H1 (cell line): ENCODE measurements around the gene CDH11. TPM values are rescaled to one million over a fixed set of nuclear protein-coding genes. Genes with fewer than 3 reads are reported as not detected.

Experiments used
- CTCF ChIA-PET: fragments of 300-600 bp; sonication (Branson Sonifier 250); formaldehyde crosslinking; loops from one replicate; lab custom pipeline; 2021; ENCODE audit not compliant: partially characterized antibody; lab: Charles Lee
- POLR2A ChIA-PET: fragments of 300-600 bp; sonication (Branson Sonifier 250); formaldehyde crosslinking; loops from one replicate; lab custom pipeline; 2021; ENCODE audit warnings: inconsistent platforms; ENCODE audit not compliant: partially characterized antibody; lab: Charles Lee
- DNase-seq, 2 experiments: peaks; one replicate each; pipeline versions ENCODE4 v3.0.0 to v3.0.0-alpha.2; 2010 to 2022; ENCODE audit warnings: low spot score in 2 of 2, low read depth in 1 of 2, mixed read lengths in 1 of 2
- FAIRE-seq: peaks from 2 replicates; lab custom pipeline; 2011; peaks lifted over from hg19 to GRCh38; lab: Jason Lieb, UNC
- H2AFZ ChIP-seq: 2 replicates; pipeline ENCODE4 v1.8.1; 2012; ENCODE audit warnings: low read length, inconsistent platforms
- H2AK5ac ChIP-seq: 2 replicates; pipeline ENCODE4 v1.6.1; 2013; ENCODE audit warnings: low read depth, low read length
- H2BK120ac ChIP-seq: replicated peaks from 2 replicates; pipeline ENCODE3; 2013; ENCODE audit warnings: low read depth, low read length, inconsistent platforms
- H2BK12ac ChIP-seq: 2 replicates; pipeline ENCODE4 v1.6.1; 2013; ENCODE audit warnings: low read depth, low read length
- H2BK15ac ChIP-seq: 2 replicates; pipeline ENCODE4 v1.6.1; 2013; ENCODE audit warnings: low read length
- H2BK20ac ChIP-seq: 2 replicates; pipeline ENCODE4 v1.6.1; 2013; ENCODE audit warnings: low read length
- H2BK5ac ChIP-seq: 2 replicates; pipeline ENCODE4 v1.6.1; 2013; ENCODE audit warnings: low read depth, low read length
- H3K14ac ChIP-seq: 2 replicates; pipeline ENCODE4 v1.6.1; 2013; ENCODE audit warnings: inconsistent platforms; ENCODE audit not compliant: insufficient read length
- H3K18ac ChIP-seq: 2 replicates; pipeline ENCODE4 v1.6.1; 2013; ENCODE audit warnings: low read length; ENCODE audit errors: extremely low read depth
- H3K23ac ChIP-seq: 2 replicates; pipeline ENCODE4 v1.6.1; 2013; ENCODE audit warnings: inconsistent platforms; ENCODE audit not compliant: insufficient read length
- H3K23me2 ChIP-seq: 2 replicates; pipeline ENCODE4 v1.6.1; 2013; ENCODE audit warnings: low read depth, low read length
- H3K27ac ChIP-seq: 2 replicates; pipeline ENCODE4 v1.6.1; 2011; ENCODE audit warnings: low read depth, low read length, inconsistent platforms
- H3K27me3 ChIP-seq, 4 experiments: replicated peaks in 1 of 4; 1 replicate in 1 of 4; 2 replicates in 3 of 4; pipeline versions ENCODE4 v1.6.1 to v1.8.1; 2011 to 2013; ENCODE audit warnings: low read length in 3 of 4, mild to moderate bottlenecking in 3 of 4, inconsistent platforms in 2 of 4, mixed read lengths in 2 of 4, moderate library complexity in 1 of 4; ENCODE audit not compliant: control insufficient read depth in 3 of 4, insufficient read depth in 3 of 4; ENCODE audit errors: extremely low read depth in 1 of 4
- H3K36me3 ChIP-seq, 4 experiments: 2 replicates each; pipeline versions ENCODE4 v1.6.1 to v1.8.1; 2011 to 2013; ENCODE audit warnings: mild to moderate bottlenecking in 4 of 4, low read length in 3 of 4, moderate library complexity in 2 of 4, control low read depth in 1 of 4, inconsistent platforms in 1 of 4; ENCODE audit not compliant: insufficient read depth in 4 of 4, control insufficient read depth in 2 of 4
- H3K4ac ChIP-seq: replicated peaks from 2 replicates; pipeline ENCODE3; 2013; ENCODE audit warnings: low read length, low read depth, mixed read lengths, inconsistent platforms; ENCODE audit not compliant: insufficient read length
- H3K4me1 ChIP-seq, 4 experiments: replicated peaks in 1 of 4; 1 replicate in 1 of 4; 2 replicates in 3 of 4; pipeline versions ENCODE4 v1.6.1 to v1.8.1; 2011 to 2013; ENCODE audit warnings: low read length in 3 of 4, inconsistent platforms in 2 of 4, mixed read lengths in 1 of 4; ENCODE audit not compliant: insufficient read depth in 4 of 4, control insufficient read depth in 3 of 4
- H3K4me2 ChIP-seq, 2 experiments: 2 replicates each; pipeline versions ENCODE4 v1.6.1 to v1.8.1; 2011 to 2013; ENCODE audit warnings: low read depth in 2 of 2, low read length in 2 of 2, control low read depth in 1 of 2, inconsistent platforms in 1 of 2, mild to moderate bottlenecking in 1 of 2; ENCODE audit not compliant: insufficient read depth in 1 of 2
- H3K4me3 ChIP-seq, 4 experiments: fragments of 200-600, 300-600 bp in 1 of 4; sonication (generic), shearing (Covaris generic), sonication (Bioruptor Twin) in 1 of 4; 2 replicates each; pipeline versions ENCODE4 v1.5.1 to v1.8.1; 2011 to 2016; ENCODE audit warnings: low read length in 4 of 4, low read depth in 3 of 4, control low read depth in 2 of 4, inconsistent platforms in 2 of 4, mild to moderate bottlenecking in 2 of 4, mixed read lengths in 1 of 4, moderate library complexity in 1 of 4; ENCODE audit not compliant: insufficient read depth in 2 of 4; ENCODE audit errors: extremely low read depth in 1 of 4
- H3K56ac ChIP-seq: replicated peaks from 2 replicates; pipeline ENCODE3; 2013; ENCODE audit warnings: low read depth, mild to moderate bottlenecking, mixed read lengths, low read length, inconsistent platforms; ENCODE audit not compliant: insufficient read length
- H3K79me1 ChIP-seq: 2 replicates; pipeline ENCODE4 v1.6.1; 2013; ENCODE audit warnings: low read depth, low read length, control low read depth
- H3K79me2 ChIP-seq, 2 experiments: 2 replicates each; pipeline versions ENCODE4 v1.6.1 to v1.8.1; 2012 to 2013; ENCODE audit warnings: low read length in 2 of 2, mild to moderate bottlenecking in 2 of 2, inconsistent platforms in 1 of 2; ENCODE audit not compliant: insufficient read depth in 2 of 2, control insufficient read depth in 1 of 2
- H3K9ac ChIP-seq, 4 experiments: replicated peaks in 1 of 4; 1 replicate in 1 of 4; 2 replicates in 3 of 4; pipeline versions ENCODE4 v1.6.1 to v1.8.1; 2011 to 2013; ENCODE audit warnings: low read depth in 3 of 4, low read length in 3 of 4, control low read depth in 2 of 4, mild to moderate bottlenecking in 2 of 4, moderate library complexity in 2 of 4, inconsistent platforms in 1 of 4; ENCODE audit errors: extremely low read depth in 1 of 4
- H3K9me3 ChIP-seq, 2 experiments: 2 replicates each; pipeline versions ENCODE4 v1.6.1 to v1.8.1; 2012 to 2013; ENCODE audit warnings: mild to moderate bottlenecking in 2 of 2, moderate library complexity in 2 of 2, control low read depth in 1 of 2, inconsistent platforms in 1 of 2, low read depth in 1 of 2, low read length in 1 of 2, mixed read lengths in 1 of 2; ENCODE audit not compliant: insufficient read depth in 2 of 2
- H4K20me1 ChIP-seq, 2 experiments: replicated peaks in 1 of 2; 2 replicates each; pipeline versions ENCODE3 to v1.8.1; 2011 to 2013; ENCODE audit warnings: inconsistent platforms in 2 of 2, low read length in 2 of 2, mild to moderate bottlenecking in 1 of 2; ENCODE audit not compliant: insufficient read depth in 2 of 2, control insufficient read depth in 1 of 2
- H4K5ac ChIP-seq: 2 replicates; pipeline ENCODE4 v1.6.1; 2013; ENCODE audit warnings: low read length, low read depth, mixed read lengths, inconsistent platforms; ENCODE audit not compliant: insufficient read length
- H4K8ac ChIP-seq: 2 replicates; pipeline ENCODE4 v1.8.0; 2013; ENCODE audit warnings: mild to moderate bottlenecking, moderate library complexity, low read length, inconsistent platforms; ENCODE audit not compliant: insufficient read depth; ENCODE audit errors: extremely low read depth
- H4K91ac ChIP-seq: replicated peaks from 2 replicates; pipeline ENCODE3; 2013; ENCODE audit warnings: low read length, mixed read lengths, inconsistent platforms; ENCODE audit not compliant: insufficient read length
- SAP30 ChIP-seq: fragments of 300-600 bp; sonication (generic); IDR thresholded peaks from 2 replicates; pipeline ENCODE4 v1.7.1; 2012; ENCODE audit warnings: low read length, moderate library complexity, mild to moderate bottlenecking, inconsistent platforms; ENCODE audit not compliant: insufficient read depth, insufficient replicate concordance
- WGBS, 2 experiments: shearing (Covaris generic) in 1 of 2; methylation state at CpG; one replicate each; pipeline versions ENCODE4 v1.1.6 to v1.1.7; 2013 to 2015; ENCODE audit warnings: low lambda C conversion rate in 2 of 2, mixed read lengths in 2 of 2, inconsistent platforms in 1 of 2, low coverage in 1 of 2, missing lambda C conversion rate in 1 of 2; ENCODE audit not compliant: insufficient replicate concordance in 2 of 2, insufficient coverage in 1 of 2, insufficient read length in 1 of 2; ENCODE audit errors: extremely low coverage in 1 of 2, missing lambda C conversion rate in 1 of 2; 5-methylcytosine and 5-hydroxymethylcytosine counted together
- polyA plus RNA-seq, 7 experiments: library from polyadenylated mRNA; depleted of rRNA in 3 of 7; stranded (reverse) in 5 of 7; unstranded in 2 of 7; fragments of >200 nt in 5 of 7; fragments of 200-250 nt in 2 of 7; gene quantifications; 1 replicate in 5 of 7; 2 replicates in 1 of 7; 4 replicates in 1 of 7; pipeline versions ENCODE4 v1.2.1 to v1.2.3, GENCODE V29; 2011 to 2013; ENCODE audit warnings: missing spikeins in 2 of 7, mixed read lengths in 2 of 7
- total RNA-seq: library from RNA; stranded (reverse); fragmentation: NEBNext Ultra II Directional; extraction: Animal tissue kit (Norgen Biotek cat#: 25700); gene quantifications from 2 replicates; pipeline ENCODE4 v1.2.1, GENCODE V29; 2021

The CDH11 gene
- total and polyA plus RNA-seq, 2 of the 8 experiments (the other 6 are each of a cell fraction or from before 2014, with no cell fraction given): 3.3 to 8.4 TPM

DNA sequence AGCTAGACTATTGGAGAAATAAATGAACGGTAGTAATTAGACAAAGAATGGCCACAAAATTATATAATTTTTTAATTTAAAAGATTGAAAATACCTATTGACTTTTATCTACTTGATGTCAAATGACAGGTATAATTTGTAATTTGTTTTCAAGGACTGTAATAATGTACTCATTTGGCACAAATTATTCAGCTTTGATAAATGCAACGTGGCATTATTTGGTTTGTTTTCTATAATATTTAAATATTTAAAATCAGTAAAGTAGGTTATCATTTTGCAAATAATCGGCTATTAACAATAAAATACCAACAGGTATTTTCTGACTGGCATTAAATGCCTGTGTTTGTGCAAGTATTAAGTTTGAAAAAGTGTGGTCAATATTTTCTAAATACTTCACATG, 60.6 kb downstream of the CDH11 start:
- Histone ChIP-seq H3K14ac (no peak overlapping the region), H3K36me3 (no peaks in the 10 kb centered on the region; a peak in 1 of 8 replicates), H2AFZ (no peak overlapping the region), H3K4me2 (no peak overlapping the region), H3K79me1 (no peaks in the 10 kb centered on the region), H4K20me1 (no peaks in the 10 kb centered on the region), H3K27ac (no peak overlapping the region), H2BK12ac (no peak overlapping the region), H3K4me1 (no peaks in the 10 kb centered on the region), H2BK120ac (no peak overlapping the region), H3K4me3 (no peak overlapping the region), H2BK5ac (no peak overlapping the region), H4K5ac (no peak overlapping the region), H3K56ac (no peak overlapping the region), H4K91ac (no peak overlapping the region), H3K79me2 (no peaks in the 10 kb centered on the region), H3K4ac (no peak overlapping the region), H3K23me2 (no peaks in the 10 kb centered on the region), H3K9me3 (no peaks in the 10 kb centered on the region), H2BK15ac (no peak overlapping the region), H3K9ac (no peak overlapping the region), H3K18ac (no peak overlapping the region), H2BK20ac (no peak overlapping the region), H2AK5ac (no peak overlapping the region), H3K23ac (no peak overlapping the region), H3K27me3 (no peaks in the 10 kb centered on the region), H4K8ac (no peak overlapping the region)
- ChIA-PET POLR2A (no interaction called here), CTCF (interaction anchor here (0.9 kb wide), 1 partner anchor 11 kb away, joined by 3 read pairs; no protein-coding TSS in a partner anchor)
- no peak for FAIRE-seq
- 88% methylated on average over 3 of the region's 3 CpGs; no CpG with 5 or more reads in 1 of the 2 experiments for WGBS, 2 experiments
- no peak for TF ChIP-seq SAP30
- no peak for DNase-seq
